ENCODE results near the gene HTT-AS. TPM values are rescaled to one million over a fixed set of nuclear protein-coding genes. Genes with fewer than 3 reads are reported as not detected.

HTT-AS gene
- total RNA-seq, 1 donor from 2014 or later = not detected

Other genes with a start within 250 kb of the HTT-AS start
- 429 TPM for gene ADD1, start 230.7 kb downstream of the HTT-AS start, total RNA-seq
- 20.0 TPM for gene NOP14, start 111.1 kb downstream of the HTT-AS start, total RNA-seq
- gene GRK4, start 111.0 kb downstream of the HTT-AS start, total RNA-seq = 14.8 TPM
- gene HTT, start 143 bp upstream of the HTT-AS start, total RNA-seq = 67.8 TPM
- 1.8 TPM for gene MSANTD1, start 174.6 kb upstream of the HTT-AS start, total RNA-seq
- gene RGS12, start 218.5 kb upstream of the HTT-AS start, total RNA-seq = 40.7 TPM